GM12873 (cell line): ENCODE results near the gene ARFGEF3.

ENCODE experiments used
- CTCF ChIP-seq: IDR thresholded peaks from 2 replicates; pipeline ENCODE4 v1.5.1; 2012; ENCODE audit warnings: low read depth, mild to moderate bottlenecking, moderate library complexity, low read length, control low read depth; ENCODE audit not compliant: insufficient read depth; ENCODE audit errors: missing control alignments

The ARFGEF3 gene

DNA sequence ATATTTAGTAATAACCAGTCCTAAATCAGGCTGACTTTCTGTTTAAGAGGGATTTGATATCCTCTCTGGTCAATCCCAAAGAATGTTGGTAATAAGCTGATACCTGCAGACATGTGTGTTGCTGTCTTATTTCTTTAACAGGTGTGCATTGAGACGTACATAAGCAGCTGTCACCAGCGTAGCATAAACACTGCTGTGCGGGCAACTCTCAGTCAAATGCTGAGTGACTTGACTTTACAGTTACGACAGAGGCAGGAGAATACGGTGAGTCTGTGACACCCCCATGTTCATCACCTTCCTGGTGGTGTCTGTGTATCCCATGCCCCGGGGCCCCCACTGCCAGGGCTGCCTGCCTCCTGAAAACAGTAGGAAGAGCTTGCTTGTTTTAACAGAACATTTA, 76.6 kb downstream of the ARFGEF3 start:
- TF ChIP-seq CTCF: no peak

DNA sequence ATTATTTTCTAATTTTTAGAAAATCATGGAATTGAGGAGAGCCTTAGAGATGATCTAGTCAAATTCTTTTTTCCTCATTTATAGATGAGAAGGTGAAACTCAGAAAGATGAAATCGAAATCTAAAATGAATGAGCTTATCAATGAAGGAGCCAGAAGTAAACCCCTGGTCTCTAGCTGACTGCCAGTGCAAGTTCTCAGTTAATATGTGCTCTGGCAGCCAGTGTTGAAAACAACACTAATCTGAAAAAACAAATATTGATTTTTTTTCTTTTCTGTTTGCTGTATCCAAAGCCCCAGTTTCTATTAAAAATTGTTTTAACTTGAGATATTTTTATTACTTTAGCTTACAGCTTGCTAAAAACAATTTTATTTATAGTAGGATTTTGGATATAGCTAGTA, 78.0 kb downstream of the ARFGEF3 start:
- no peak for TF ChIP-seq CTCF

DNA sequence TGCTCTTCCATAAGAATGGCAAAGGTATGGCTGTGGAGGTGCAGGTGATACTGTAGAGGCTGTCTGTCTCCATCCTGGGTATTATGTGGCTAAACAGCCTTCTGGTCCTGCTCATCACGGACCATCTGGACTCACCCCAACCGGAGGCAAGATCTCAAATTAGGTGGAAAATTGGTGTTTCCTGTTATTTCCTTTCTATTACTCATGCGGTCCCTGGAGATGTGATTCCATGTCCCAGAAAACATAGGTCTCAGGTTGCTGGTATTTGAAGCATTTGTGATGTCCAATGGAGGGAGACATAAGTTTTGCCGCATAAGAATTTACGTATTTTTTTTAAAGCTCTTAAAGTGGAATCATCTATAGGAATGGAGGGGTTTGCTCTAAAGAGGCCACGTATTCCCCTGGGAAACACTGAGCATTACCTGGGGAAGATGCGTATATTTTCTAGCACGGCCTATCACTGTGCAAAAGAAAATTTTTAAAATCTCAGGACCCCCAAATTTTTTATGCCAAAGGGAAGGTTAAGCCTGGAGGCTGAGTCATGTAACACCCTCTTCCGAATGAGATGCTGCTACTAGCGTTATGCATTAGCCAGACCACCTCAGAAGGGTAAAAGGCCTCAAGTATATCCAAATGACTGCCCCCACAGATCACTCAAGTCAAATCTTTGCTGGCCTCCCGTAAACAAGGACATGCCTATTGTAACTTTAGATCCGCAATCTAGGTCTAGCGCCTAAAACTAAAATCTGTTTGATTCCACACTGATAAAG, 78.9 kb downstream of the ARFGEF3 start:
- no peak for TF ChIP-seq CTCF

- TF ChIP-seq CTCF: no peak
Observed at GRCh38 chr6:138241381-138241780, 79.6 kb downstream of the ARFGEF3 start.

DNA sequence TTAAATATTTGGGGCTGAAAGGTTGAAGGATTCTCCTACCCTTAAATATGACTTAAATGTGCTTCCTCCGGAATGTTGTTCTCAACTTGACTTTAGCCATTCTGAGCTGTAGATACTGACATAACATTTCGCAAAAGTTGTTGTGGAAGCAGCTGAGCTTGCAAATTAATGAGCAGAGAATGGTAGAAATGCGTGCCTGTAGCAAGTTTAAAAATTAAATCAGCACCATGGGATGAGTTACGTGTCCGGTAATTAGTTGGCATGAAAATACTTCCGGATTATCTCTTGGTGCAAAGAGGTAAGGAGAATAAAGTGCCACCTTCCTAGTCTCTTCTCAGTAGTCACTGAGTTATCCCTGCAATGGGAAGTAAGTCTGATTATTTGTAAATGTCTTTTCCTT, 80.2 kb downstream of the ARFGEF3 start:
- TF ChIP-seq CTCF: no peak

DNA sequence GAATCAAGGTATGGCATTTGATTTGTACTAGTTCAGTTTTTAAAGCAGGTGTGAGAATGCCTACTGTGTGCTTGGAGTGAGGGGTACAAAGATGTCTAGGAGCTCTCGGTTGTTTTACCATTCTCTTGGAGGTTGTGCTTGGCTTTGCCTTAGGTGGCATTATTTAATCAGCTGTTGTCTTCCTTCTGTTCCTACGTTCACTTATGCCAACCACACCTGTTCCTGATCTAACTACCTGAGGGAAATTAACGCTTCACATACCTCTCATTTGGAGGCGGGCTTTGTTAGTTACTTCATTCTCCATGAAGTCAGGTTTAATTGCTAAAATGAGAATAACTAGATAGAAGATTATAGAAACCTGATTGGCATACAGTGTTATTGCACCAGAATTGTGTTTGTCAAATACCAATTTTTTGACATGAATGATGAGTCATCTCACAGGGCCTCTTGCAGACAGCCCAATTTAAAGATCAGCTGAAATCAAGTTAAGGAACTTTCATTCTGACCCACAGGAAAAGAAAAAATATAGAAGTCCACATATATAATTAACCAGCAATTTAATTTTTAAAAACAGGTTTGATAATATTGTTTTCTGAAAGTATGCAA, 81.4 kb downstream of the ARFGEF3 start:
- no peak for TF ChIP-seq CTCF

GRCh38 chr6:138245751-138246150, 84.0 kb downstream of the ARFGEF3 start:
- TF ChIP-seq CTCF: no peak
